Duodenal mucosa (tissue), 2 donors: Measurements from ENCODE around the gene TNFRSF6B.

Experiments used
- H3K27ac ChIP-seq: one replicate; pipeline ENCODE4 v1.7.0; 2013; ENCODE audit warnings: low read depth, low read length
- H3K27me3 ChIP-seq, 2 donors: one replicate each; pipeline ENCODE4 v1.7.0; 2013; ENCODE audit warnings: low read length in 2 of 2, control low read depth in 1 of 2; ENCODE audit not compliant: insufficient read depth in 2 of 2, control insufficient read depth in 1 of 2
- H3K36me3 ChIP-seq, 2 donors: one replicate each; pipeline ENCODE4 v1.7.0; 2013; ENCODE audit warnings: low read length in 2 of 2, control low read depth in 1 of 2; ENCODE audit not compliant: insufficient read depth in 2 of 2, control insufficient read depth in 1 of 2
- H3K4me1 ChIP-seq, 2 donors: one replicate each; pipeline ENCODE4 v1.7.0; 2013; ENCODE audit warnings: low read length in 2 of 2, control low read depth in 1 of 2; ENCODE audit not compliant: insufficient read depth in 2 of 2, control insufficient read depth in 1 of 2
- H3K4me3 ChIP-seq, 2 donors: one replicate each; pipeline ENCODE4 v1.7.0; 2013; ENCODE audit warnings: low read length in 2 of 2, low read depth in 1 of 2
- H3K9ac ChIP-seq, 2 donors: one replicate each; pipeline ENCODE4 v1.7.0; 2013; ENCODE audit warnings: low read length in 2 of 2, low read depth in 1 of 2
- H3K9me3 ChIP-seq, 2 donors: one replicate each; pipeline ENCODE4 v1.7.0; 2013; ENCODE audit warnings: low read length in 2 of 2, control low read depth in 1 of 2; ENCODE audit not compliant: control insufficient read depth in 1 of 2

The TNFRSF6B gene

DNA sequence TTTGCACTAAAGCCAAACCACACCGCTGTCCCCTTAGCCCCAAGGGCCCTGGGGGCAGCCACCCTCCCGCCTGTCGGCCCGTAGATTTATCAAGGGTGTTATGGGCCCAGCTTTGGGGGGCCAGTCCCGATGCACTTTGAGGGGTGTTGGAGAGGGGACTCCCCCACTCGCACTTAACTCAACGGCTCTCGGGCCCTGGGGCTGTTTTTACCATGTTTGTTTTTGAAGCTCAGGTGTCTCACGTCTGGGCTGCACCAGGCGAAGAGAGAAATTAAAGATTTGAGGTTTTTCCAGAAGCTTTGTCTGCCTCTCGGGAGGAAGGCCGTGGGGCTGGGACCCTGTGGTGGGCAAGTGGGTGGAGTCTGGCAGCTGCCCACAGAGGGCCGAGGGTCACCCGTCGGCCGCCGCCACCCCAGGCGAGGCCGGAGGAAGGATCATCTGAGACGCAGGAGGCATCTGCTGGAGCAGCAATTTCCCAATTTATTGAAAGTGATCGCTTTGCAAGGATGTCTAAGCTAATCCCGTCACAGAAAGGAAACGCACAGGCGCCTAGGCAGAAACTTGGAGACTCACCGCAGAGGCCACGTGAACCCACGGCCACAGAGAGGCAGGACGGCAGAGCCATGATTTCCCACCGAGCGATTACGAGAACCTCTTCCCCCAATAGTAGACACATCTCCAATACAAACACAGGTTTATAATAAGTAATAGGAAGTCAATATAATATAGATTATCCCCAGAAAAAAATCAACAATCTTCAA, 46.9 kb downstream of the TNFRSF6B start:
- H3K4me1 ChIP-seq: peaks cover 3 to 19% of the 10 kb centered on the region in 2 donors
- H3K9me3 ChIP-seq: no peaks in the 10 kb centered on the region
- no peak overlapping the region for H3K9ac ChIP-seq
- no peaks in the 10 kb centered on the region for H3K27me3 ChIP-seq
- peaks cover 0 to 4% of the 10 kb centered on the region in 2 donors for H3K36me3 ChIP-seq
- no peak overlapping the region for H3K27ac ChIP-seq
- H3K4me3 ChIP-seq: no peak overlapping the region

DNA sequence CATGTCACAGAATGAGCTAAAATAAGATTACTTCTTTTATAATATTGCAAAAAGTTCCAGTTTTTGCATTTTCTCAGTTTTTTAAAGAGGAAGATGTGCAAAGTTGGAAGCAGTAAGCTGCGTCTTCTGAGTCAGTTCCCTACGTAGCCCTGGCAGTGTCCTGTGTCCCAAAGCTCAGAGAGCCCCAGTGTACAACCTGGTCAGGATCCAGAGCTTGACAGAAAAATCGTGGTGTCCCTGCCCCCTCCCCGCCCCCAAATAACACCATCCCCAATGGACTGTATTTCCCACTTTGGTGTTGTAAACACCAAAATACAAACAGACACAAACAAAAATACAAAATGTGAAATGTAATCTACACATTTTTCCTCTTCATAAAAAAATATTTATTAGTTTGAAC, 47.7 kb downstream of the TNFRSF6B start:
- Histone ChIP-seq H3K36me3 (peaks cover 0 to 4% of the 10 kb centered on the region in 2 donors), H3K9ac (no peak overlapping the region), H3K4me1 (peaks cover 0 to 12% of the 10 kb centered on the region in 2 donors), H3K4me3 (no peak overlapping the region), H3K9me3 (no peaks in the 10 kb centered on the region), H3K27me3 (no peaks in the 10 kb centered on the region), H3K27ac (no peak overlapping the region)

DNA sequence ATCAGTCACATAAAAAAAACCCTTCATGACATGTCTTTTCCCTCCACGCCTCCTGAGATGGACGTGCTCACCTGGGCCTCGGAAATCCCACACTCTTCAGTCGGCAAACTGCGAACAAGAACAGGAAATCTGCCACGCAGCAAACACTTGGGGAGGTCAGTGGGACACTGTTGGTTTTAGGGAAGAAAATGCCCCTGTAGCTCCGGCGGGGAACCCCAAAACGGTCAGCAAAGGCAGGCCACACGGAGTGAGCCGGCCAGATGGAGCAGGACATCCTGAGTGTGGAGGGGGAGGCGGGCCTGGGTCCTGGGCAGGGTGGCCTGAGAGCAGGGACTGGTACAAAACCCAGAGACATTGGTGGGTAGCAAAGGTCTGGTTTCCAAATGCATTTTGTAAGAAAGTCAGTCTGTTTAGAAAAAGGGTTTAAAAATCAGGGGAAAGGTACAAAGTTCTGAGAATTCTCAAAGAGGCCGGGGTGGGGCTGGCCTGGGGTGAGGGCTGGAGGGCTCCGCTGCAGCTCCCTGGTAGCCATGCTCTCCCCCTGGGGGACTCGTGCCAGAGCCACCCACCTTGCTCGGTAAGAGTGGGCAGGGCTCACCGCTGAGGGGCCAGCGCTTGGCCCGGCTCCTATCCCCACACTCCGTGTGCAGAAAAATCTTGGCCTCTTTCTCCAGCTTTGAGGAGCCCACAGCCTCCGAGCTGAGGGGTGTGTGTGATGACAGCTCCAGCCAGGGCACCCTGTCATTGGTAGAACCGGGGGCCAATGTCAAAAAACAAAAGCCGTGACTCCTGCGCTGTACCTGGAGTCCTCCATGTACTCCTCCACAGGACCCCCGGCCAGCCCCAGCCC, 48.3 kb downstream of the TNFRSF6B start:
- peaks cover 0 to 4% of the 10 kb centered on the region in 2 donors for H3K36me3 ChIP-seq
- no peaks in the 10 kb centered on the region for H3K27me3 ChIP-seq
- H3K4me3 ChIP-seq: no peak overlapping the region
- no peaks in the 10 kb centered on the region for H3K9me3 ChIP-seq
- no peak overlapping the region for H3K9ac ChIP-seq
- H3K27ac ChIP-seq: no peak overlapping the region
- peaks cover 0 to 11% of the 10 kb centered on the region in 2 donors for H3K4me1 ChIP-seq

DNA sequence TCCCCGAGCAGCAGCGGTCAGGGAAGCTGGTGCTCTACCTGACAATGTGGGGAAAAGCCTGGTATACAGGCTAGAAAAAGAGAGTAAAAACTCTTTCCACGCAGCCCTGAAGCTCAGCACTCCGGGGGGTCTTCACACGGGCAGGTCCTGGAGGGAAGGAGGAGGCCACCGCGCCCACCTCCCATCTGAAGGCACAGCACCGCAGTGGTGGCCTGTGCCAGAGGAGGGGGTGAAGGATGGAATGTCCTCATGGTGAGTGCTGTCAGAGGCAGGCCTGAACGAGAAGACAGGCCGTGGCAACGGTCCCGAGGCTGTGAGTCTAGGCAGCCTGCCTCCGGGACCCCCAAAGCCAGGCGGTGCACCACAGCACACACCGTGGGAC, 49.0 kb downstream of the TNFRSF6B start:
- Histone ChIP-seq H3K27ac (no peak overlapping the region), H3K36me3 (peaks cover 0 to 4% of the 10 kb centered on the region in 2 donors), H3K4me1 (peaks cover 0 to 11% of the 10 kb centered on the region in 2 donors)

DNA sequence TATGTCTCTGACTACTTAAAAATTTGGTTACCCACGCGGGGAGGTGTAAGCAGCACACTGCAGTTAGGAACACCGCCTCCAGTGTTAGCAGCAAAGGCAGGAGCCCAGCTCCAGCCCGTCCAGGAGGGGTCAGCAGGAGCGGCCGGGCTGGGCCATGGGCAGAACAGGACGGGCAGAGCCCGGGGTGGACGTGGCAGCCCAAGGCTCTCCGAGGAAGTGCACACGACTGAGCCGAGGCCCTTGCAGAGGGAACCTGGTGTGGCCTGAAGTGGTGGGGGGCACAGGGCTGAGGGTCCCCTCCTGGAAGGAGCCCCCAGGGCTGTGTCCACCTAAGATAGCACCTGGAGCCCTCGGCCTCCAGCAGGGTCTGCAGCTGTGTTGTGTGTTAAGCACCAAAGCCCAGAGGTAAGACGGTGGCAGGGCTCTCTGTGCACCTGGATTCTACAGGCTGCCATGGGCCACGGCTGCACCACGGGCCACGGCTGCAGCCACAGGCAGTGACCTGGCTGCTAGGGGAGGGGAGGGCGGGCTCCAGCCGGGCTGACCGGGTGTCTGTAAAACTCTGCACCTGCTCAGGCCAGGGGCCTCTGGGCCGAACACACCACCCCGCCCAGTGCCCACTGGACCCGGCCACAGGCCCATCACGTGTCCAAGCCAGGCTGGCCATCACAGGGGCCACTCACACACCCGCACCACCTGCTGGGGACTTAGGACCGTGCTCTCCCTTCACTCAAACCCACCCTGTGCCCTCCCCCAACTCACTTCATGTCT, 49.7 kb downstream of the TNFRSF6B start:
- no peaks in the 10 kb centered on the region for H3K9me3 ChIP-seq
- H3K9ac ChIP-seq: no peak overlapping the region
- peaks cover 0 to 4% of the 10 kb centered on the region in 2 donors for H3K4me1 ChIP-seq

More for the DNA sequence above, 49.0 kb downstream of the TNFRSF6B start:
- H3K9me3 ChIP-seq: no peaks in the 10 kb centered on the region
- no peak overlapping the region for H3K9ac ChIP-seq
- H3K27me3 ChIP-seq: no peaks in the 10 kb centered on the region
- no peak overlapping the region for H3K4me3 ChIP-seq

DNA sequence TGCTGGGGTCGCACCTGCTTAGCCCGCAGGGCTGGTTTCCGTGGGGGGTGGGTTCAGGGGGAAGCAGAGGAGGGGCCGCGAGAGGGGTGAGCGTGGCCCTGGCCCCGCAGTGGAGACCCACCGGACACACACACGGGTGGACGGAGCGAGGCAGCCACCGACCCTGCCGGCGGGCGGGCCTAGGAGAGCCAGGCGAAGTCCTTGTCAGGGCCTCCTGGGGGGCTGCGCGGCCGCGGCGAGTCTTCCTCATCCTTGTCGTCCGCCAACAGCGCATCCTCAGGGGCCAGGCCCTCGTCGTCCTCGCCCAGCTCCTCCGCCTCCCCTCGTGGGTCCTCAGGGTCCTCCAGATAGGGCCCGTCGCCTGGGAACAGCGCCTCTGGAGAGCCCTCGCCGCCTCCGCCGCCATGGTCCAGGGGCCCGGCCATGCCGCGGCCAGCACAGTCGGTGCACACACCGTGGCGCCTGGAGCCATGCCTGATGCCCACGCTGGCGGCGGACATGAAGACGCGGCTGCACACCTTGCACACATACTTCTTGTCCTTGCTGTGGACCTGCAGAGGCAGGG, 50.4 kb downstream of the TNFRSF6B start:
- Histone ChIP-seq H3K27ac (no peak overlapping the region), H3K4me1 (no peaks in the 10 kb centered on the region), H3K9ac (no peak overlapping the region), H3K9me3 (no peaks in the 10 kb centered on the region), H3K27me3 (no peaks in the 10 kb centered on the region), H3K36me3 (peaks cover 0 to 4% of the 10 kb centered on the region in 2 donors), H3K4me3 (no peak overlapping the region)

More for the DNA sequence above, 49.7 kb downstream of the TNFRSF6B start:
- Histone ChIP-seq H3K27ac (no peak overlapping the region), H3K4me3 (no peak overlapping the region), H3K27me3 (no peaks in the 10 kb centered on the region), H3K36me3 (peaks cover 0 to 4% of the 10 kb centered on the region in 2 donors)

DNA sequence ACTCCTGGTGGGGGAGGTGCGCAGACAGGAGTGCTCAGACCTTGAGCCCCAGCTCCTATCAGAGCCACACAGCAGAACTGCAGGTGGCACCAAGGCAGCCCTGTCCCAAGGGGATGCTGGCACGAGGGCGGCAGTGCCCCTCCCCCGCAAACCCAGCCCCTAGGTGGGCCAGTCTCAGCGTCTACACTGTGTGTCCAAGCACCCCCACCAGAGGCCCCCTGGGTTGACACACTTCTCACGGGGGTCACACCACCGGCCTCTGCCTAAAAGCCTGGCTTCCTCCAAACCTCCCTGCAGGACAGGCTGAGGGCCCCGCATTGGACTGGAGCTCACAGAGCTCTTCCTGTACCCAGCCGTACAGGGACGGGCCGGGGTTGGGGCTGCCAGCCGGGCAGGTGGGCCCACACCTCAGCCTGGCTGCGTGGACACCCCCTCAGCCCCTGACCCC, 51.2 kb downstream of the TNFRSF6B start:
- Histone ChIP-seq H3K4me1 (no peaks in the 10 kb centered on the region), H3K27ac (no peak overlapping the region), H3K9ac (no peak overlapping the region), H3K4me3 (no peak overlapping the region), H3K9me3 (no peaks in the 10 kb centered on the region), H3K27me3 (no peaks in the 10 kb centered on the region), H3K36me3 (peaks cover 0 to 4% of the 10 kb centered on the region in 2 donors)
